Large intestine (tissue), 3 donors: ENCODE data around the gene ST6GALNAC3. TPM values are rescaled to one million over a fixed set of nuclear protein-coding genes. Genes with fewer than 3 reads are reported as not detected.

Experiments used
- DNase-seq, 2 donors: peaks; one replicate each; pipeline versions ENCODE4 v3.0.0 to v3.0.0-alpha.2; 2013
- H3K27ac ChIP-seq: one replicate; pipeline ENCODE4 v1.5.1; 2013; ENCODE audit warnings: low read length
- H3K27me3 ChIP-seq: 2 replicates; pipeline ENCODE4 v1.6.1; 2013; ENCODE audit warnings: low read length; ENCODE audit not compliant: control insufficient read depth, insufficient read depth
- H3K36me3 ChIP-seq: 2 replicates; pipeline ENCODE4 v1.6.1; 2013; ENCODE audit warnings: low read length; ENCODE audit not compliant: control insufficient read depth, insufficient read depth
- H3K4me1 ChIP-seq: one replicate; pipeline ENCODE4 v1.6.1; 2013; ENCODE audit warnings: low read length; ENCODE audit not compliant: control insufficient read depth, insufficient read depth
- H3K4me3 ChIP-seq: one replicate; pipeline ENCODE4 v1.5.1; 2013; ENCODE audit warnings: low read length
- H3K9me3 ChIP-seq: one replicate; pipeline ENCODE4 v1.6.1; 2013; ENCODE audit warnings: mild to moderate bottlenecking, low read depth, low read length, moderate library complexity; ENCODE audit not compliant: control insufficient read depth
- WGBS: methylation state at CpG from one replicate; pipeline ENCODE4 v1.1.5; 2013; ENCODE audit warnings: low lambda C conversion rate; ENCODE audit not compliant: insufficient coverage; 5-methylcytosine and 5-hydroxymethylcytosine counted together
- polyA plus RNA-seq: library from polyadenylated mRNA; unstranded; fragments of 120-200 nt; gene quantifications from one replicate; pipeline ENCODE4 v1.2.1, GENCODE V29; 2013

ST6GALNAC3 gene
- polyA plus RNA-seq, 1 donor: 18.0 TPM

- Histone ChIP-seq H3K27me3 (no peaks in the 10 kb centered on the region), H3K36me3 (no peaks in the 10 kb centered on the region), H3K9me3 (no peaks in the 10 kb centered on the region), H3K27ac (no peak overlapping the region), H3K4me3 (no peak overlapping the region), H3K4me1 (no peaks in the 10 kb centered on the region)
- no peak for DNase-seq
- WGBS: no CpG with 5 or more reads among the region's 2 CpGs
Measured at GRCh38 chr1:76289692-76290091, 215.1 kb downstream of the ST6GALNAC3 start.

DNA sequence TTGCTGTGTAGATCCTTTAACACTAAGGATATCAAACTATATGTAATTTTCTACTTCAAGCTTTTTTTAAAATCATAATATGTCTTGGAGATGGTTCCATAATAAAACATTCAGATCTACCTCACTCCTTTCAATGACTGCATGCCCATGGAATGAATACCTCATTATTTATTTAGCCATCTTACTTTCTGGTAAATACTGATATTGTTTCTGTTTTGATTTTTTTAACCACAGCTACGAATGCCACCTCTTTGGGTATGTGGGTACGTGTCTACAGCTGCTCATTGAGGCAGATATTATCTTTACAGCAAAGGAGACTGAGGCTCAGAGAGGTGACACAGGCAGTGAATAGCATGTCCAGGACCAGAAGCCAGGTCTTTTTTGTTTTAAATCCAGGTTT is 215.7 kb downstream of the ST6GALNAC3 start:
- DNase-seq: no peak
- WGBS: no CpG with 5 or more reads among the region's 2 CpGs
- no peak overlapping the region for H3K27ac ChIP-seq
- no peaks in the 10 kb centered on the region for H3K27me3 ChIP-seq
- no peaks in the 10 kb centered on the region for H3K9me3 ChIP-seq
- H3K36me3 ChIP-seq: no peaks in the 10 kb centered on the region
- H3K4me3 ChIP-seq: no peak overlapping the region
- no peaks in the 10 kb centered on the region for H3K4me1 ChIP-seq

DNA sequence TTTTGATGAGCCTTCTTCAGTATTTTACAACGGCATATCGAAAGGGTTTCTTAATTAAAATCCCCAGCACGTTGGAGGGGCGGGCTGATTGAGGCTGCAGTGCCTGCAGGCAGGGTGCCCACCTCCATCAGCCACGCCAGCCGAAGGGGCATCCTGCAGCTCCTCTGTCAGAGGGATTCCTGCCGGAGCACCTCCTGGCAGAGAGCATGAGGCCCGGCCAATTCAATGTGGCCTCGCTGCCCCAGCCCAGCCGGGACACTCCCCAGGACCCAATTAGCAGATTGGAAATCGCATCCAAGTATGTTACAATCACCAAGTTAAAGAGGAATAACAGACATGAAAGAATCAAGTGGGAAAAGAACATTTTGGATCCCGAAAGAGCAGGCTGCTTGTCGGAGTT is 216.6 kb downstream of the ST6GALNAC3 start:
- WGBS: 100% methylated on average over 2 of the region's 13 CpGs
- no peak overlapping the region for H3K4me3 ChIP-seq
- DNase-seq: no peak

GRCh38 chr1:76291737-76292136 is 217.2 kb downstream of the ST6GALNAC3 start:
- no peaks in the 10 kb centered on the region for H3K9me3 ChIP-seq
- no peaks in the 10 kb centered on the region for H3K27me3 ChIP-seq
- no CpG with 5 or more reads among the region's 1 CpG for WGBS
- no peaks in the 10 kb centered on the region for H3K36me3 ChIP-seq
- no peak overlapping the region for H3K27ac ChIP-seq
- no peak overlapping the region for H3K4me3 ChIP-seq
- no peaks in the 10 kb centered on the region for H3K4me1 ChIP-seq
- no peak for DNase-seq

More for the DNA sequence above, 216.6 kb downstream of the ST6GALNAC3 start:
- Histone ChIP-seq H3K27me3 (no peaks in the 10 kb centered on the region), H3K9me3 (no peaks in the 10 kb centered on the region), H3K27ac (no peak overlapping the region), H3K4me1 (no peaks in the 10 kb centered on the region), H3K36me3 (no peaks in the 10 kb centered on the region)

GRCh38 chr1:76292418-76293184 is 218.1 kb downstream of the ST6GALNAC3 start:
- Histone ChIP-seq H3K27me3 (no peaks in the 10 kb centered on the region), H3K9me3 (no peaks in the 10 kb centered on the region), H3K27ac (no peak overlapping the region), H3K36me3 (no peaks in the 10 kb centered on the region), H3K4me3 (no peak overlapping the region), H3K4me1 (no peaks in the 10 kb centered on the region)
- DNase-seq: no peak
- no CpG with 5 or more reads among the region's 2 CpGs for WGBS

DNA sequence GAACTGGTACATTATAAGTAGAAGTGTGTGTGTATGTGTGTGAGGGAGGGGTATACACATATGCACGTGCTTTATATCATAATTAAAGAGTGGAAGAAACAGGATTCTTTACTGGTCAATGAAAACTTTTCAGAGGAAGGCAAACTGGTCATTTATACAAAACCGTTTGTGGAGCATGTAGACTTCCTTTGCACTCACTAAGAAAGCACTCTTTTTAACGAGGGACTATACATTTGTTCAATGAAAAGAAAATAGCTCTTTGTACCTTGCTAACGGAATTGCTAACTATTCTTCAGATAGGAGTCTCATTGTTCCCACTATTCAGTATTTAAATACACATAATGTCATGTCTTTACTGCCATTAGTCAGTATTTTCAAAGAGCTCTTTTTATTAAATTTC is 219.3 kb downstream of the ST6GALNAC3 start:
- DNase-seq: no peak
- Histone ChIP-seq H3K4me3 (no peak overlapping the region), H3K4me1 (no peaks in the 10 kb centered on the region), H3K36me3 (no peaks in the 10 kb centered on the region), H3K27me3 (no peaks in the 10 kb centered on the region), H3K27ac (no peak overlapping the region), H3K9me3 (no peaks in the 10 kb centered on the region)
- 85% methylated on average over 2 of the region's 4 CpGs for WGBS

- DNase-seq: no peak
- Histone ChIP-seq H3K4me3 (no peak overlapping the region), H3K36me3 (no peaks in the 10 kb centered on the region), H3K9me3 (no peaks in the 10 kb centered on the region), H3K4me1 (no peaks in the 10 kb centered on the region), H3K27me3 (no peaks in the 10 kb centered on the region), H3K27ac (no peak overlapping the region)
- 100% methylated on average over 1 of the region's 5 CpGs for WGBS
Measured at GRCh38 chr1:76294482-76295194, 220.1 kb downstream of the ST6GALNAC3 start.

DNA sequence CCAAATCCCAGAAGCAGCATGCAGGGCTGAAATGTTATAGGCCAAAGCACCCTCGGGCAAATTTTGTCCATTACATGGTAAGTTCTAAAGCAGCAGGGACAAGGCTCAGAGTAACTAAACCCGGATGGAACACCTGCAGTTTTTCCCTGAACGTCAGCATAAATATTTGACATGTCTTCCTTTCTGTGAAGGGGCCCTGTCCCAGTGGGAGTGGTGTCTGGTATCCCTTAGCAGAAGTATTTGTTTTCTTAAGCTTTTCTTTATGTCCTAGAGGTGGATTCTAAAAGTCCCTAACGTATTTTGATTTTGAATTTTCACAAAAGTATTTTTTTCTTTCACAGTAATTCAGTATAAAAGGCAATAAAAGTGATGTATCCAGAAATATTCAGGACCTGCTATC is 223.9 kb downstream of the ST6GALNAC3 start:
- WGBS: no CpG with 5 or more reads among the region's 4 CpGs
- H3K4me3 ChIP-seq: no peak overlapping the region
- no peak overlapping the region for H3K27ac ChIP-seq
- no peak for DNase-seq
- no peaks in the 10 kb centered on the region for H3K9me3 ChIP-seq
- H3K4me1 ChIP-seq: no peaks in the 10 kb centered on the region
- no peaks in the 10 kb centered on the region for H3K36me3 ChIP-seq
- no peaks in the 10 kb centered on the region for H3K27me3 ChIP-seq

- no peak for DNase-seq
- Histone ChIP-seq H3K27ac (no peak overlapping the region), H3K36me3 (no peaks in the 10 kb centered on the region), H3K4me1 (no peaks in the 10 kb centered on the region), H3K9me3 (no peaks in the 10 kb centered on the region), H3K27me3 (no peaks in the 10 kb centered on the region), H3K4me3 (no peak overlapping the region)
- no CpG with 5 or more reads among the region's 3 CpGs for WGBS
Measured at GRCh38 chr1:76299036-76299435, 224.5 kb downstream of the ST6GALNAC3 start.

DNA sequence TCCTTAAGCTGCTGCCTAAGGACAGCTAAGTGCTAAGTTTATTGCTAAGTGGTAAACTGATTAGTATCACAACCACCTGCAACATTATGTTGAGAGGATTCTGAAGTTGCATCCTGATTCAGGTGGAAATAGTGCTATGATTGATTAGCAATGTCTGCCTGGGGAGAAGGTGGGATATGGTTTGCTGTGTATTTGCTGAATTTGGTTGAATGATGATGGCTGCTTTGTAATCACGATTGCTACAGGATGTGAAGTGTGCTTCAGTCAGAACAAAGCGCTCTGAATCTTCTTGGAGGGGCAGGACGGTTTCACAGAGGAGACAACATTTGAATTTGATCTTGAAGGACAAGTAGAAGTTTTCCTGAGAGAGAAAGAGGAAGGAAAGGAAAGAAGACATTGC is 226.0 kb downstream of the ST6GALNAC3 start:
- Histone ChIP-seq H3K9me3 (no peaks in the 10 kb centered on the region), H3K27ac (no peak overlapping the region), H3K36me3 (no peaks in the 10 kb centered on the region), H3K4me3 (no peak overlapping the region), H3K4me1 (no peaks in the 10 kb centered on the region), H3K27me3 (no peaks in the 10 kb centered on the region)
- 86% methylated on average over 1 of the region's 3 CpGs for WGBS
- no peak for DNase-seq
